ENCODE measurements around the gene EOLA1.

The EOLA1 gene

DNA sequence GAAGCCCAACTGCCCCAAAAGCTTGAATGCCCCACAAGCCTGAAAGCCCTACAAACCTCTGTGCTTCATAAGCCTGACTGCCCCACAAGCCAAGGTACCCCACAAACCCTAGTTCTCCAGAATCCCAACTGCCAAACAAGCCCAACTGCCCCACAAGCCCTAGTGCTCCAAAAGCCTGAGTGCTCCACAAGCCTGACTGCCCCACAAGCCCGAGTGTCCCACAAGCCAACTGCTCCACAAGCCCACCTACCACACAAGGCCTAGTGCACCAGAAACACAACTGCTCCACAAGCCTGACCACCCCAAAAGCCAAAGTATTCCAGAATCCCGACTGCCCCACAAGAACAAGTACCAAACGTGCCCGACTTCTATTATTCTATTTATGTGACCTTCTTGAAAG is 22.5 kb downstream of the EOLA1 start:
- DNase-seq = no peak
- Histone ChIP-seq H3K36me3 (replicated peaks) (no peaks in the 10 kb centered on the region), H3K27me3 (replicated peaks) (no peaks in the 10 kb centered on the region), H3K4me3 (ENCODE audit: low read depth, low read length) (no peak overlapping the region), H3K27ac (no peak overlapping the region)
- in situ Hi-C loops (cut with HindIII; ENCODE audit: low pct_ligation_motif_present, low sequenced_read_pairs) = no loop called here
- TF ChIP-seq, protein P1, sequence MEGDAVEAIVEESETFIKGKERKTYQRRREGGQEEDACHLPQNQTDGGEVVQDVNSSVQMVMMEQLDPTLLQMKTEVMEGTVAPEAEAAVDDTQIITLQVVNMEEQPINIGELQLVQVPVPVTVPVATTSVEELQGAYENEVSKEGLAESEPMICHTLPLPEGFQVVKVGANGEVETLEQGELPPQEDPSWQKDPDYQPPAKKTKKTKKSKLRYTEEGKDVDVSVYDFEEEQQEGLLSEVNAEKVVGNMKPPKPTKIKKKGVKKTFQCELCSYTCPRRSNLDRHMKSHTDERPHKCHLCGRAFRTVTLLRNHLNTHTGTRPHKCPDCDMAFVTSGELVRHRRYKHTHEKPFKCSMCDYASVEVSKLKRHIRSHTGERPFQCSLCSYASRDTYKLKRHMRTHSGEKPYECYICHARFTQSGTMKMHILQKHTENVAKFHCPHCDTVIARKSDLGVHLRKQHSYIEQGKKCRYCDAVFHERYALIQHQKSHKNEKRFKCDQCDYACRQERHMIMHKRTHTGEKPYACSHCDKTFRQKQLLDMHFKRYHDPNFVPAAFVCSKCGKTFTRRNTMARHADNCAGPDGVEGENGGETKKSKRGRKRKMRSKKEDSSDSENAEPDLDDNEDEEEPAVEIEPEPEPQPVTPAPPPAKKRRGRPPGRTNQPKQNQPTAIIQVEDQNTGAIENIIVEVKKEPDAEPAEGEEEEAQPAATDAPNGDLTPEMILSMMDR (IDR thresholded peaks at IDR 0.05; ENCODE audit: low read depth, low read length, missing control alignments) = no peak

DNA sequence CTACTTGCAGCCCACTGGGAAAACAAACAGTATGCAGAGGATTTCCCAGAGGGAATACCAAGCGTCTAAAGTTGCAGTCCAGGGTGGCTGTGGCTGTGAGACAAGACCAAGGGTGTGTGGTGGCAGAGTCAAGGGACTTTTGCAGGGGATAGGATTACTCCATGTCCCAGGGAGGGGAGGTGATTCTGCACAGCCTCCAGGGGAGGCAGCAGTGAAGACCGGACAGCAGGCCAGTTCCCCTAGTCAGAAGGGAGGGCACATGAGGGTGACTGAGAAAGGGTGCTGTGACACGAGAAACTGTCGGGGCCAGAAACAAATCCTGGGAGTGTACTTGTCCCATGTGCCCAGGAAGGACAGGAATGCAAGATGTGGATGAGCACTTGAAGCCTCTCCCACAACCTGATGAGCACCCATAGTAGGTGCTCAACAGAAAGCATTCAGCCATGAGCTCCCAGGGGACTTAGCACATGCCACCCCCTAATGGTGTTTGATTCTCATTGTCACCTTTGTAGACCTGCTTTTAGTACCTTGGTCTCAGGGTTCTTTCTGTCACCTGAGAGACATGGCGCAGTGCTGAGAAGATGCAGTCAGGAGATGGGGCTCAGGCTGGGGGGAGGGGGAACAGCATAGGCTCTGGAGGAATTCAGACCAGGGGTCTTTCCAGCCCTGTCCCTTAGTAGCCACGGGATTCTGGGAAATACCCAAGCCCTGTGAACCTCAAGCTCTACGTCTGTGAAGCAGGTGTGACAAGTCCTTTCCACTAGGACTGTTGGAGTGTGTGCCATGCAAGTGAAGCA is 27.0 kb downstream of the EOLA1 start:
- Histone ChIP-seq H3K4me3 (ENCODE audit: low read depth, low read length) (no peak overlapping the region), H3K27me3 (replicated peaks) (no peaks in the 10 kb centered on the region), H3K27ac (no peak overlapping the region), H3K36me3 (replicated peaks) (no peaks in the 10 kb centered on the region)
- in situ Hi-C loops (cut with HindIII; ENCODE audit: low pct_ligation_motif_present, low sequenced_read_pairs) = no loop called here
- TF ChIP-seq, protein P1 (IDR thresholded peaks at IDR 0.05; ENCODE audit: low read depth, low read length, missing control alignments) = no peak
- no peak for DNase-seq

DNA sequence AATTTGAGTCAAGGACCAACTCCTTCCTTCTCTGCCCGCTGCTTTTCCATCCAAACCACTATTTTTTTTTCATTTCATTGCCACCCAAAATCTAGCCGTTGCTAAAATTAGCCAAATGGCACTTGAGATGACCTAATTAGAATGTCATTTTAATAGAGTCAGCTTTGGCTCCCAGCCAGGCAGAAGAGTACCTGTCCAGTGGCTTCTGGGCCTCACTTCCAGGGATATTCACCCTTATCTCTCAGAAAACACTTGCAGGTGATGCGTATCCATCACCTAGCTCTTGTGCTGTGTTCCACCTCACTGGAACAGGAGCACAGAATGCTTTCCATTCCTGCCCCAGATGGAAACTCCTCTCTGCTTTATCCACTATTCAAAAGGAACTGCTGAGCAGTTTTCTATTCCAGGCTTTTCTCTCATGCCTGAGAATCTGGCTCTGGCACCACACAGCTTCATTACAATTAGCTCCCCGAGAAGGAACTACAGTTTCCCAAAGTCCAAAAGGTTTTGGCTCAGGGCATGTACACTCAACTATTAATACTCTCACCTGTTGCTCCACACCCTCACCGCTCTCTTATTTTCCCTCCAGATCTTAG is 28.0 kb downstream of the EOLA1 start:
- Histone ChIP-seq H3K27ac (no peak overlapping the region), H3K27me3 (replicated peaks) (no peaks in the 10 kb centered on the region), H3K36me3 (replicated peaks) (no peaks in the 10 kb centered on the region), H3K4me3 (ENCODE audit: low read depth, low read length) (no peak overlapping the region)
- no peak for DNase-seq
- in situ Hi-C loops (cut with HindIII; ENCODE audit: low pct_ligation_motif_present, low sequenced_read_pairs) = no loop called here
- TF ChIP-seq, protein P1 (IDR thresholded peaks at IDR 0.05; ENCODE audit: low read depth, low read length, missing control alignments) = no peak

DNA sequence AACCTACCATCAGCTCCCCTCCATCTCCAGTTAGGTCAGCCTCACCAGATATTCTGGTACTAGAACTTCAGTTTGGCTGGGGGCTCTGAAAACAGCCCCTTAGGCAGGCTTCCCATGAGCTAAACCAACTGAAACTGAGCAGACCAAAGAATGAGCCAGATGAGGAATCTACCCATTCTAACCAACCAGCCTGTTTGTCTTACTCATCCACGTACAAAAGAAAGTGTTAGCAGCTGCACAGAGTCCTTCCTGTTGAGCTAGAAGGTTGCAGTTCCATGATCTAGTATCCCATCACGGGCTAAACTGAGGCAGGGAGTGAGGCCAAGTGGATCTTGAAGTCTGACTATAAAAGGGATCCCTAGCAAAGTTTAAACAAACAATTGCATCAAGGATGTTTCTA is 29.0 kb downstream of the EOLA1 start:
- H3K4me3 ChIP-seq (ENCODE audit: low read depth, low read length) = no peak overlapping the region
- no peak overlapping the region for H3K27ac ChIP-seq
- in situ Hi-C loops (cut with HindIII; ENCODE audit: low pct_ligation_motif_present, low sequenced_read_pairs) = no loop called here
- H3K27me3 ChIP-seq (replicated peaks) = no peaks in the 10 kb centered on the region
- no peak for DNase-seq
- H3K36me3 ChIP-seq (replicated peaks) = no peaks in the 10 kb centered on the region
- TF ChIP-seq, protein P1 (IDR thresholded peaks at IDR 0.05; ENCODE audit: low read depth, low read length, missing control alignments) = no peak

DNA sequence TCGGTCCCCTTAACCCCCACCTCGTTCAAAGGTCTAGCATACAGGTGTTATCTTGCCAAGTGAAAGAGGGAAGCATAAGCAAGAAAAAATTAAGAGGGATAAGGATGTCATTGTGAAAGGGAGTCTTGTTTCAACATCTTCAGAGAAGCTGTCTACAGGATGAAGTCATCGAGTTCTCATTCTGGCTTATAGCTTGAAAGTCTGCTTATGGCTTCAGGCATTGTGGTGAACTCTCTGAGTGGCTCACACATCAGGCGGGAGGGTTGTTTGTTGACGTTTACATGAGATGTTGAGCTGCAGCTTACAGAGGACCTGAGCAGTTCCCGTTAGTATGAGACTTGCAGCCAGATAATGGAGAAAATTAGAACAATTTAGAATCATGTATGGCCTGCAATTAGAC is 29.9 kb downstream of the EOLA1 start:
- Histone ChIP-seq H3K27me3 (replicated peaks) (no peaks in the 10 kb centered on the region), H3K27ac (no peak overlapping the region), H3K4me3 (ENCODE audit: low read depth, low read length) (no peak overlapping the region), H3K36me3 (replicated peaks) (no peaks in the 10 kb centered on the region)
- peak; percentile 21 for DNase-seq
- TF ChIP-seq, protein P1 (IDR thresholded peaks at IDR 0.05; ENCODE audit: low read depth, low read length, missing control alignments) = no peak
- in situ Hi-C loops (cut with HindIII; ENCODE audit: low pct_ligation_motif_present, low sequenced_read_pairs) = no loop called here

Data from brain microvascular endothelial cell (primary cell).